Right atrium auricular region (tissue), 2 donors: ENCODE data around the gene CATSPERD. TPM values are rescaled to one million over a fixed set of nuclear protein-coding genes. Genes with fewer than 3 reads are reported as not detected.

Experiments used
- DNase-seq: peaks from one replicate; pipeline ENCODE4 v3.0.0-alpha.2; 2019; ENCODE audit warnings: low spot score
- H3K27ac ChIP-seq, 2 donors: fragments of 200-600 bp; sonication (generic); 1 replicate in 1 of 2; 2 replicates in 1 of 2; pipeline ENCODE4 v1.5.1; 2016 to 2019
- H3K27me3 ChIP-seq, 2 donors: fragments of 200-600 bp; sonication (generic); one replicate each; pipeline versions ENCODE4 v1.5.1 to v1.6.0; 2017 to 2019
- H3K36me3 ChIP-seq: fragments of 200-600 bp; sonication (generic); one replicate; pipeline ENCODE4 v1.5.1; 2016
- H3K4me1 ChIP-seq, 2 donors: fragments of 200-600 bp; sonication (generic); one replicate each; pipeline versions ENCODE4 v1.5.1 to v1.6.0; 2017 to 2019
- H3K4me3 ChIP-seq, 2 donors: fragments of 200-600 bp; sonication (generic); 1 replicate in 1 of 2; 2 replicates in 1 of 2; pipeline ENCODE4 v1.5.1; 2017 to 2019; ENCODE audit warnings: mild to moderate bottlenecking in 1 of 2, moderate library complexity in 1 of 2
- H3K9me3 ChIP-seq, 2 donors: fragments of 200-600 bp; sonication (generic); one replicate each; pipeline ENCODE4 v1.5.1; 2019
- CTCF ChIP-seq, 2 donors: fragments of 200-600 bp; sonication (generic); IDR thresholded peaks; one replicate each; pipeline ENCODE4 v1.5.1; 2019; ENCODE audit warnings: antibody characterized with exemption in 2 of 2
- total RNA-seq, 2 donors: library from RNA; depleted of rRNA; stranded (reverse); fragments of >200 nt; gene quantifications; one replicate each; pipeline ENCODE4 v1.1.0, GENCODE V29; 2016

Gene CATSPERD
- total RNA-seq, 2 donors from 2014 or later: not detected

DNA sequence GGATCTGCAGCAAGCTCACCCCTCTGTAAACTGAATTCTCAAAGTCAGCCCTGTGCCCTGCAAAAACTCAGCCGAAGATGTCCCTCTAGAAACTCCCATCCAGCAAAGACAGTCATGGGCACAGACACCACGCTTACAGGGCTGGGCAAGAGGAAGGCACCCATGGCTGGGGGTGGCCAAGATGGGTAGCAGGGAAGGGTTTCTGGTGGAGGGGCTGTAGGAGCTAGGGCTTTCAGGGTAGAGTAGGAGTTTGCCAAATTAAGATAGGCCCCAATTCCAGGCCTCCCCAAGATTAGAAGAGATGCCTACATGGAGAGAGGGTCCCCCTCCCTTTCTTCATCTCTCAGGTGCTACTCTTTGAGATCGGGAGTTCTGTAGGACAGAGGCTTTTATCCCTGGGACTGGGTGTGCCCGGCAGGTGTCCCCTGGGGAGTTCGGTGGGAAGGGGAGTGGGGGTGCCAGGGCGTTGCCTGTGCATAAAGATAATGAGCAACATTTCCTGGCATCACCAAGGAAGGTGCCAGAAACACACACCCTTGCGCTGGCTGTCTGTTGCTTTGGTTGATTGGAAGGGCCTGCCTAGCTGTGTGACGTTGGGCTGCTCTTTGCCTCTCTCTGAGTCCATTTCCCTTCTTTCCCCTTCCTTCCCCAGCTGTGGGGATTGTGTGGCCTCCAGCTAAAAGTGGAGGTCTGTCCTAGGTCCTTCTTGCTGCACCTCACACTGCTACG is 93.8 kb downstream of the CATSPERD start:
- Histone ChIP-seq H3K27ac (no peak overlapping the region), H3K4me3 (no peak overlapping the region), H3K4me1 (no peaks in the 10 kb centered on the region), H3K9me3 (no peaks in the 10 kb centered on the region), H3K27me3 (no peaks in the 10 kb centered on the region), H3K36me3 (no peaks in the 10 kb centered on the region)
- DNase-seq: no peak
- no peak for TF ChIP-seq CTCF (IDR thresholded peaks at IDR 0.05)

- H3K4me1 ChIP-seq: no peaks in the 10 kb centered on the region
- no peaks in the 10 kb centered on the region for H3K27me3 ChIP-seq
- H3K36me3 ChIP-seq: no peaks in the 10 kb centered on the region
- no peak for TF ChIP-seq CTCF (IDR thresholded peaks at IDR 0.05)
- H3K4me3 ChIP-seq: no peak overlapping the region
- no peak overlapping the region for H3K27ac ChIP-seq
- no peaks in the 10 kb centered on the region for H3K9me3 ChIP-seq
- no peak for DNase-seq
Measured at GRCh38 chr19:5814852-5815246, 94.4 kb downstream of the CATSPERD start.

DNA sequence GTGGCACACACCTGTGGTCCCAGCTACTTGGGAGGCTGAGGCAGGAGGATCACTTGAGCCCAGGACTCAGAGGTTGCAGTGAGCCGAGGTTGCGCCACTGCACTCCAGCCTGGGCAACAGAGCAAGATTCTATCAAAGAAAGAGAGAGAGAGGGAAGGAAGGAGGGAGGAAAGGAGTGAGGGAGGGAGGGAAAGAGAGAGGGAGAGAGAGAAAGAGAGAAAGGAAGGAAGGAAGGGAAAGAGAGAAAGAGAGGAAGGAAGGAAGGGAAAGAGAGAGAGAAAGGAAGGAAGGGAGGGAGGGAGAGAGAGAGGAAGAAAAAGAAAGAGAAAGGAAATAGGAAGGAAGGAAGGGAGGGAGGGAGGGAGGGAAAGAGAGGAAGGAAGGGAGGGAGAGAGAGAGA is 96.8 kb downstream of the CATSPERD start:
- DNase-seq: no peak
- H3K27me3 ChIP-seq: no peaks in the 10 kb centered on the region
- H3K4me3 ChIP-seq: no peak overlapping the region
- H3K4me1 ChIP-seq: no peaks in the 10 kb centered on the region
- no peak overlapping the region for H3K27ac ChIP-seq
- H3K36me3 ChIP-seq: no peaks in the 10 kb centered on the region
- no peak for TF ChIP-seq CTCF (IDR thresholded peaks at IDR 0.05)
- no peaks in the 10 kb centered on the region for H3K9me3 ChIP-seq

- Histone ChIP-seq H3K27me3 (no peaks in the 10 kb centered on the region), H3K9me3 (no peaks in the 10 kb centered on the region), H3K36me3 (no peaks in the 10 kb centered on the region), H3K27ac (no peak overlapping the region), H3K4me1 (no peaks in the 10 kb centered on the region), H3K4me3 (no peak overlapping the region)
- no peak for DNase-seq
- TF ChIP-seq CTCF (IDR thresholded peaks at IDR 0.05): no peak
Measured at GRCh38 chr19:5818594-5818993, 98.2 kb downstream of the CATSPERD start.

DNA sequence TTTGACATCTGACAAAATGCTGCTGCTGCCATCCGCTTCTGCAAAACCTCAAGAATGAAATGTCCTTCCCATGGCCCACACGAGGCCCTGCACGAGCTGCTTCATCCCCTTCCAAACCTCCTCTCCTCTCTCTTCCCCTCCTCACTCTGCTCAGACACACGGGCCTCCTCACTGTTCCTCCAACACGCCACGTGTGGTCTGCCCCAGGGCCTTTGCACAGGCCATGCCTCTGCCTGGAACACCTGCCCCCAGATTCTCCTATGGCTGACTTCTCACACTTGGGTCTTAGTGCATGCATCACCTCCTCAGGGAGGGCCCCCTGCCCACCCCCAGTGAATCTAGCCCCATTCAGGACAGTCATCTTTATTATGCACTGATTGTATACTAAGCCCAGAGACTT is 100.3 kb downstream of the CATSPERD start:
- TF ChIP-seq CTCF (IDR thresholded peaks at IDR 0.05): no peak
- Histone ChIP-seq H3K4me3 (no peak overlapping the region), H3K36me3 (no peaks in the 10 kb centered on the region), H3K4me1 (no peaks in the 10 kb centered on the region), H3K27me3 (no peaks in the 10 kb centered on the region), H3K27ac (no peak overlapping the region), H3K9me3 (no peaks in the 10 kb centered on the region)
- no peak for DNase-seq
